ENCODE data around the gene EFNA5.

Gene EFNA5

DNA sequence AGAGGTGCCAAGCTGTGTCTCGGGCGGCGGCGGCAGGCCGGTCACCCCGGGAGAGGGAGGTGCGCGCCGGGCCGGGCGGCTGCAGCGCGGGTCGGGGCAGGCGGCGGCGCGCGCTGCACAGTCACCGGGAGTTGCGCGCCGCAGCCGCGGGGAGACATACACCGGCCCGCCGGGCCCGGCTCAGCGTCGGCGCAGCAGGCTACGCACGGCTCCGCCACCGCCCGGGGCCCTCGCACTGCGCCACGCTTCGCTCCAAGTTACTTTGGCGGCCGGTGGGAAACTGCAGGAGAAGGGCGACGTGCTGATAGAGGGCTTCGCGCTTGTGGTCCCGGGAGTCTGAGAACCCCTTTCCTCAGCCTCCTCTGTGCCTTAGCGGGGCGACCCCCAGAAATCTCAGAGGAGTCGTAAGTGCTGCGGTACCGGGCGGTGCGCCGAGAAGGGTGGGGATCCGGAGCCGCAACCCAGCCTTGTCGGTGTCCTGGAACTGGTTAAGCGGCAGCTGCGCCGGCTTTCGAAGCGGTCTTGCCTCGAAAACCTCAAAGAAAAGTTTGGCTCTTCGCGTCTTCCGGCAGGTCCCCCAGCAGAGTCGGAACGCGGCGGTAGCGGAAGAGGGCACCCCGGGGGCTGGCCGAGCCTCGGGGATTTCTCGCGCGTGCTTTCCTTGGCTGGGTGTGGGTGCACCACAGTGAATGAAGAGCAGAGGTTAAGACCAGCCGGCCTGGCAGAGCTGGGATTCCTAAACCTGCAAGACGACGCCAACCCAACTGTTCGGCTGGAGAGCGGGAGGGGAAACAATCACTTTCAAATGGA is at the start of gene EFNA5:
Gene EFNA5 (minus strand): TSS at position 6 of the 810 bp plus-strand sequence.
- TF ChIP-seq CTCF (IDR thresholded peaks at IDR 0.05; ENCODE audit: insufficient read depth, low read length, poor library complexity, severe bottlenecking), result no peak
- Histone ChIP-seq H3K36me3 (ENCODE audit: control insufficient read depth, insufficient read depth, low read length) (no peaks in the 10 kb centered on the region), H3K4me3 (replicated peaks; ENCODE audit: low read depth, low read length) (peak within 1 kb of the TSS; percentile 73), H3K27me3 (replicated peaks; ENCODE audit: control insufficient read depth, insufficient read depth, low read length) (no peaks in the 10 kb centered on the region)
- DNase-seq (ENCODE audit: extremely low read depth, insufficient read length), result peak; percentile 78

DNA sequence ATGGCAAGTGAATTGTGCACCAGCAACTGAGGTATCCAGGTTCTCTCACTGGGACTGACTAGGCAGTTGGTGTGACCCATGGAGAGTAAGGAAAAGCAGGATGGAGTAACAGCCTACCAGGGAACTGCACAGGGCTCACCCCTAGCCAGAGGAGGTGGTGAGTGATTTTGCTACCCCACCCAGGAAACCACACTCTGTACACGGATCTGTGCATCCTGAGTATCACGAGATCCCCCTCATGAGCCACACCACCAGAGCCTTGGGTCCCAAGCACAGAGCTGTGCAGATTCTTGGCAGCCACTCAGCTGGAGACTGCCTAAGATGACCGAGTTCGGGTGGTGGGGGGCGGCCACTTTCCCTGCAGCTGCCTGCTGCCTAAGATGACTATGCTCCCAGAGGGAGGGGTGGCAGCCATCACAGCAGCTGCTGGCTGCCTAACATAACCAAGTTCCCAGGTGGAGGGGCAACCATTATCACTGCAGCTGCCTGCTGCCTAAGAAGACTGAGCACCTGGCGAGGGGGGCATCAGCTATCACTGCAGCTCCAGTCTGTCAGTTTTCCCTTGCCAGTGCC is 48.4 kb upstream of the EFNA5 start:
- Histone ChIP-seq H3K27me3 (replicated peaks; ENCODE audit: control insufficient read depth, insufficient read depth, low read length) (no peaks in the 10 kb centered on the region), H3K4me3 (replicated peaks; ENCODE audit: low read depth, low read length) (no peak overlapping the region), H3K36me3 (ENCODE audit: control insufficient read depth, insufficient read depth, low read length) (no peaks in the 10 kb centered on the region)
- no peak for TF ChIP-seq CTCF (IDR thresholded peaks at IDR 0.05; ENCODE audit: insufficient read depth, low read length, poor library complexity, severe bottlenecking)
- DNase-seq (ENCODE audit: extremely low read depth, insufficient read length), result no peak

DNA sequence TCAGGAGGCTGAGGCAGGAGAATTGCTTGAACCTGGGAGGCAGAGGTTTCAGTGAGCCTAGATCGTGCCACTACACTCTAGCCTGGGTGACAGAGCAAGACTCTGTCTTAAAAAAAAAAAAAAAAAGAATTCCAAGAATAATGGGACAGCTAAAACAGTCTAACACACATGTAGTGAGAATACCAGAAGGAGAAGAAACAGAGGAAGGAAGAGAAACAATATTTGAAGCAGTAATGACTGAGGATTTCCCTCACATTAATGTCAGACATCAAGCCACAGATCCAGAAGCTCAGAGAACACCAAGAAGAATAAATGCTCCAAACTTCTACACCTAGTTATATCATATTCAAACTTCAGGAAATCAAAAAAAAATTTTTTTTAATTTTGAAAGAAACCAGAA is 47.1 kb upstream of the EFNA5 start:
- DNase-seq (ENCODE audit: extremely low read depth, insufficient read length), result no peak
- Histone ChIP-seq H3K4me3 (replicated peaks; ENCODE audit: low read depth, low read length) (no peak overlapping the region), H3K27me3 (replicated peaks; ENCODE audit: control insufficient read depth, insufficient read depth, low read length) (no peaks in the 10 kb centered on the region), H3K36me3 (ENCODE audit: control insufficient read depth, insufficient read depth, low read length) (no peaks in the 10 kb centered on the region)
- TF ChIP-seq CTCF (IDR thresholded peaks at IDR 0.05; ENCODE audit: insufficient read depth, low read length, poor library complexity, severe bottlenecking), result no peak

DNA sequence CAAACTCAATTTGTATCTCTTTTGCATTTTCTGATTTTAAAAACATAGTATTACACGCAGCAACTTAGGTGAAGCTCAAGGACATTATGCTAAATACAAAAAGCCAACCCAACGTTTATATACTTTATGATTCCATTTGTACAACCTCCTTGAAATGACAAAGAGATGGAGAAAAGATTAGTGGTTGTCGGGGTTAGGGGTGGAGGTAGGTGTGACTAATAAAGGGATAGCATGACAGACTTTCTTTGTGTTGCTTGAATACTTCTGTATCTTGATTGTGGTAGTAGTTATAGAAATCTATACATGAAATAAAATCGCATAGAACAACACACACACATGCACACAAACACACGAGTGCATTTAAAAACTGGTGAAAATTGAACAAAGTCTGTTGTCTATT is 42.5 kb upstream of the EFNA5 start:
- no peak for TF ChIP-seq CTCF (IDR thresholded peaks at IDR 0.05; ENCODE audit: insufficient read depth, low read length, poor library complexity, severe bottlenecking)
- no peaks in the 10 kb centered on the region for H3K27me3 ChIP-seq (replicated peaks; ENCODE audit: control insufficient read depth, insufficient read depth, low read length)

GRCh38 chr5:107712359-107712870 is 41.7 kb upstream of the EFNA5 start:
- H3K27me3 ChIP-seq (replicated peaks; ENCODE audit: control insufficient read depth, insufficient read depth, low read length), result no peaks in the 10 kb centered on the region
- no peak for DNase-seq (ENCODE audit: extremely low read depth, insufficient read length)
- no peak overlapping the region for H3K4me3 ChIP-seq (replicated peaks; ENCODE audit: low read depth, low read length)
- no peak for TF ChIP-seq CTCF (IDR thresholded peaks at IDR 0.05; ENCODE audit: insufficient read depth, low read length, poor library complexity, severe bottlenecking)
- no peaks in the 10 kb centered on the region for H3K36me3 ChIP-seq (ENCODE audit: control insufficient read depth, insufficient read depth, low read length)

More for the DNA sequence above, 42.5 kb upstream of the EFNA5 start:
- no peak for DNase-seq (ENCODE audit: extremely low read depth, insufficient read length)
- no peaks in the 10 kb centered on the region for H3K36me3 ChIP-seq (ENCODE audit: control insufficient read depth, insufficient read depth, low read length)
- no peak overlapping the region for H3K4me3 ChIP-seq (replicated peaks; ENCODE audit: low read depth, low read length)

Data from GM06990 (cell line).